HPDE6-E6E7 (cell line): ENCODE measurements around the gene POLE.

Experiments
- DNase-seq: peaks from one replicate; pipeline ENCODE4 v3.0.0; 2011; ENCODE audit warnings: missing footprints; ENCODE audit errors: extremely low spot score

Gene POLE

GRCh38 chr12:132686825-132687210, 324 bp downstream of the POLE start:
- DNase-seq: no peak

- DNase-seq: no peak
Observed at GRCh38 chr12:132685400-132685799, 1.7 kb downstream of the POLE start.

- no peak for DNase-seq
Observed at GRCh38 chr12:132677492-132677891, 9.7 kb downstream of the POLE start.

GRCh38 chr12:132675757-132676432, 11.2 kb downstream of the POLE start:
- DNase-seq: no peak

- no peak for DNase-seq
Observed at GRCh38 chr12:132674561-132674960, 12.6 kb downstream of the POLE start.

GRCh38 chr12:132673288-132674179, 13.6 kb downstream of the POLE start:
- no peak for DNase-seq

GRCh38 chr12:132672678-132673077, 14.5 kb downstream of the POLE start:
- no peak for DNase-seq

- no peak for DNase-seq
Observed at GRCh38 chr12:132672116-132672515, 15.0 kb downstream of the POLE start.

DNA sequence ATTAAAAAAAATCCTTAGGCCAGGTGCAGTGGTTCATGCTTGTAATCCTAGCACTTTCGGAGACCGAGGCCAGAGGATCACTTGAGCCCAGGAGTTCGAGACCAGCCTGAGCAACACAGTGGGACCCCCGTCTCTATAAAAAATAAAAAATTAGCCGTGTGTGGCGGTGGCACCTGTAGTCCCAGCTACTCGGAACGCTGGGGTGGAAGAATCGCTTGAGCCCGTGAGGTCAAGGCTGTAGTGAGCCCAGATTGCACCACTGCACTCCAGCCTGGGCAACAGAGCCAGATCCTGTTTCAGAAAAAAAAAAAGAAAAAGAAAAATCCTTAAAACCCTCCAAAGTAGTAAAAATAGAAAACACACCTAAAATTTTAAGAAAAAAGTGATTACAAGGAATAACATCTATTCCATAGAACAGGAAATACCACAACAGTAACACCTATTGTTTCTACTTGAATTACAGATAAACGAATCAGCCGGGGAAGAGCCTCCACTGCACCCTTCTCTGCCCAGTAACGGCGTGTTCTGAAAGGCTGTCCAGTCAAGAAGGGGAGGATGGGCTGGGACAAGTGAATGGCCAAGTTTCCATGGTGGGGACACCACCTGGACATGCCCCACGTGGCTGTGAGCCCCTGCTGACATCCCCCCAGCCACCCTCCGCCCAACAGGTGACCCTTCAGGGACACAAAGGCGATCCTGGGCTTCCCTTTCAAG, 17.8 kb downstream of the POLE start:
- DNase-seq: no peak

DNA sequence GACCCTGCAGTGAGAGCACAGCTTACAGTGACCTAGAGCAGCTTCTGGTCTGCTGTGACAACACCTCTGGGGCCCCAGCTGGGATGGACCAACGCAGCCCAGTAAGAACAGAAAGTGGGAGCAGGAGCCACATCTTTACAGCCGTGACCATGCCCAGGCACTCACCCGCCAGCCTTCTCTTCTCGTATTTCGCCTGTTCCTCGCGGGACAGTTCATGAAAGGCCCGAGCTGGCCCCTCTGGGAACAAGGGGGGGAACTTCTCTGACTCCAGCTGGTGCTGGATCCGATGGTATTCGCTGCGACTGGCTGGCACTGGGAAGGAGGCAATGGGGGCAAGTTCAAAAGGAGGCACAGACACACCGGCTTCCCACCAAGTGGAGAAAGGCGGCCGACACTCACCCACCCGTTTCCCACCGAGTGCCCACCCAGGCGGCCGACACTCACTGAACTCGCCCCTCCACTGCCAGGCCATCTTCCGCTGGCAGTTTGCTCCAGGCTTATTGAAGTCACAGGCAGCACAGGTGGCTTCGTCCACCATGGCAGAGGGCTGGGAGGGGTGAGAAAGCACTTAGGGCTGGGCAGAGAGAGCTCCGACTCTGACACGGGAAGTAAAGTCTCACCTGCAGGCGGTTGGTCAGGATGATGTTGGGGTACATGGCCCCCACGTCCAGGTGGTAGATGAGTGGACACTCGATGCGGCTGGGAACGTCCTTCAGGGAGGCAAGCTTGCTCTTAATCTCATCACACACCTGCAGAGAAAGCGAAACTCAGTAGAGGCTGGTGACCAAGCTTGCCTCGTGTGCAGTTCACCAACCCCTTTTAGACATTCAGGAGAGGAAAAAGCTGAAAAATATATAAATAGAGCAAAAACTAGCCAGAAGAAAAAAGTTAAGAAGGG, 18.7 kb downstream of the POLE start:
- no peak for DNase-seq

GRCh38 chr12:132665794-132666193, 21.3 kb downstream of the POLE start:
- no peak for DNase-seq

DNA sequence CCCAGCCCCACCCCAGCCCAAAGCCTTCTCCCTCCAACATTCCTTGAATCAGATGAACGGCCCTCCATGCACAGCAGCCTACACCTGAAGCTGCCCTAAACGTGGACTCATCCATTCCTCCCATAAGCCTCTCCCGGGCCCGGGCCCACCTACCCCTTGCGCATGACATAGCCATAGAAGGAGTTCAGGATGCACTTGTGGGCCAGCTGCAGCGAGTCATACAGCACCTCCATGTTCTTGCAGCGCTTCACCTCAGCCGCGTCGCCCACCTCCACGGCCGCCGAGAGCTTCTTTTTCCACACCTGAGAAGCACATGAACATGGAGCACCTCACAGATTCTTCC, 22.0 kb downstream of the POLE start:
- no peak for DNase-seq

GRCh38 chr12:132664206-132665148, 22.7 kb downstream of the POLE start:
- DNase-seq: no peak

- DNase-seq: no peak
Observed at GRCh38 chr12:132662901-132663755, 24.0 kb downstream of the POLE start.

- no peak for DNase-seq
Observed at GRCh38 chr12:132661972-132662371, 25.2 kb downstream of the POLE start.

- no peak for DNase-seq
Observed at GRCh38 chr12:132660996-132661395, 26.1 kb downstream of the POLE start.

DNA sequence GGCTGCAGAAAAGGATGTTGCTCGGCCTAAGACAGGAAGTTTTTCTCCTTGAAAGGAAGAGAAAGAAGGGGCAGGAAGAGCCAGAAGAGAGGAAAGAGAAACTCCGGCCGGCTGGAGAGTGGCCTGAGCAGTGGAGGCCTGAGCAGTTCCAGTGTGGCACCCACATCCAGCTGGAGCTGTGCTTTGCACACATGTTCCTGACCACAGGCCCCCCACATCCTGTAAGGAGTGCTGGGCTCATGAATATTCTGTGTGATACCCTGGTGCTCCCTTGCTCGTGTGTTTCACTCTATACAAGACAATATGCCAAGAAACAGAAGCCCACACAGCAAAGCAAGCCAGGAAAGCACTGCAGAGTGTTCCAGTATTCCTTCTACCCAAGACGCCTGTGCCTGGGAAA, 27.1 kb downstream of the POLE start:
- DNase-seq: no peak

DNA sequence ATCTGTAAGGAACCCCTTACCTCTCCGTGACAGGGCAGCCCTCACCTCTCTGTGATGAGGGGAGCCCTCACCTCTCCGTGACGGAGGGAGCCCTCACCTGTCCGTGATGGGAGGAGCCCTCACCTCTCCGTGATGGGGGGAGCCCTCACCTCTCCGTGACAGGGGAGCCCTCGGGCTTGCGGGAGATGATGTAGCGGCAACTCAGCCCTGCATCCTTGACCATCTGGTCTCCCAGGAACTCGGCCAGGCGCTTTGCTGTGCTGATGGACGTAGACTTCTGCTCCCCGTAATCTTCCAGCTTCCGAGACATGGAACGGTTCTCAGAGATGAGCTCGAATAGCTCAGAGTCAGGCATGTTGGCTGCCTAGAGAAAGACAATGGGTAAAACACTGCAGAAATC, 28.0 kb downstream of the POLE start:
- no peak for DNase-seq

GRCh38 chr12:132658149-132658894, 28.8 kb downstream of the POLE start:
- DNase-seq: no peak
